HAP-1 (cell line): ENCODE results near the gene RNF14.

Experiments used
- DNase-seq, 2 experiments: peaks; one replicate each; pipeline ENCODE4 v3.0.0-alpha.2; 2016 to 2020; ENCODE audit warnings: low spot score in 2 of 2
- H3K27me3 ChIP-seq: fragments of 250-450 bp; sonication (Bioruptor Pico); 2 replicates; pipeline ENCODE4 v1.5.1; 2020; ENCODE audit warnings: low read depth, mild to moderate bottlenecking, moderate library complexity
- H3K36me3 ChIP-seq: fragments of 250-450 bp; sonication (Bioruptor Pico); replicated peaks from 2 replicates; pipeline ENCODE4 v1.5.1; 2020; ENCODE audit warnings: mild to moderate bottlenecking
- H3K4me1 ChIP-seq: fragments of 250-450 bp; sonication (Bioruptor Pico); 2 replicates; pipeline ENCODE4 v1.5.1; 2020; ENCODE audit warnings: mild to moderate bottlenecking
- H3K4me3 ChIP-seq: fragments of 250-450 bp; sonication (Bioruptor Pico); 2 replicates; pipeline ENCODE4 v1.5.1; 2020; ENCODE audit warnings: mild to moderate bottlenecking, moderate library complexity
- H3K9me3 ChIP-seq: fragments of 250-450 bp; sonication (Bioruptor Pico); 2 replicates; pipeline ENCODE4 v1.5.1; 2020; ENCODE audit warnings: mild to moderate bottlenecking, moderate library complexity
- in situ Hi-C: fragments of 300-500 bp; cut with MboI; formaldehyde crosslinking; loops from 3 replicates; pipeline ENCODE4 v1.14.3; 2020; ENCODE audit warnings: low sequenced_read_pairs, inconsistent platforms, mixed read lengths

The RNF14 gene

DNA sequence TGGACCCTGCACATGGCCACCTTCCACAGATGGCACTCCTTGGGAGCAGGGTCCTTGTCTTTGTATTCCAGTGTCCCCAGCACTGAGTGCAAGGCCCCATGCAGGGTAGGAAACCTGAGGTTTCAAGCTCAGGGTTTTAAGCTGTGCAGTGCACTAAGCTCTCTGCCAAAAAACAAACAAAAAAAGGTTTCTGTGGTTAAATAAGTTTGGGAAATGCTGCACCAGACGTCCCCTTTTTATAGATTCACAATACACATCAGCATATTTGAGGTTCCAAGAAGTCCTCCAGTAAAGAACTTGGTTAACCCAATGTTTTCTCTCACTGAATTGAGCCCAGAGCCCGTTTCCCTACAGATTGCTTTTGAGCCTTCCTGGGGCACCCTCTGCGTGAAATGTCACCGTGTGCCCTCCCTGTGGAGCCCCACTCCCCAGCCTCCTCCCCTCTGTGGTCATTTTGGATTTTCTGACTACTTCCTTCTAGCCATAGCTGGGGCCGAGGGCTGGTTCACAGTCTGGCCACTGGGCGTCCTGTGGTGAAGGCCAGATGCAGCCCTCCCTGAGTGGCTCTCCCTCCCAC lies 28.1 kb upstream of the RNF14 start:
- H3K9me3 ChIP-seq, result no peaks in the 10 kb centered on the region
- H3K4me1 ChIP-seq, result no peaks in the 10 kb centered on the region
- no peak overlapping the region for H3K4me3 ChIP-seq
- in situ Hi-C loops, result no loop called here
- no peak for DNase-seq
- no peaks in the 10 kb centered on the region for H3K27me3 ChIP-seq
- H3K36me3 ChIP-seq, result peaks cover 20% of the 10 kb centered on the region

DNA sequence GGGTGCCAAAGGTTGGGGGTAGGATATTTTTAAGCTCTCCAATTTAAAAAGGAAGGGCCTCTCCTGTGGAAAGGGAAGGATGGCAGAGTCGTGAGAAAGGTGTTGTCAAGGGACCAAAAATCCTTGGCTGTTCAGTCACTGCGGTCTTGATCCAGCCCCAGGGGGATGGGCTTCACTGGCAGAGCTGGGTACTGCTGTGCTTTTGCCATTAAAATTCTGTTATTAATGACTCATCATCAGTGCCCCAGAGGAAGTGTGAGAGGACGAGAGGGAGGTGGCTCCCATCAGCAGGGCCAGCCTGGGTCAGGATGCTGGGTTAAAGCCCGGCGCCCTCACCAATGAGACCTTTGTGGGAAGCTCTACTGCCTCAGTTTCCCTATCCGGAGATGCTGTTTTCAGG lies 27.6 kb upstream of the RNF14 start:
- Histone ChIP-seq H3K27me3 (no peaks in the 10 kb centered on the region), H3K9me3 (no peaks in the 10 kb centered on the region), H3K4me3 (no peak overlapping the region), H3K4me1 (no peaks in the 10 kb centered on the region), H3K36me3 (peaks cover 19% of the 10 kb centered on the region)
- in situ Hi-C loops, result no loop called here
- DNase-seq, result no peak

DNA sequence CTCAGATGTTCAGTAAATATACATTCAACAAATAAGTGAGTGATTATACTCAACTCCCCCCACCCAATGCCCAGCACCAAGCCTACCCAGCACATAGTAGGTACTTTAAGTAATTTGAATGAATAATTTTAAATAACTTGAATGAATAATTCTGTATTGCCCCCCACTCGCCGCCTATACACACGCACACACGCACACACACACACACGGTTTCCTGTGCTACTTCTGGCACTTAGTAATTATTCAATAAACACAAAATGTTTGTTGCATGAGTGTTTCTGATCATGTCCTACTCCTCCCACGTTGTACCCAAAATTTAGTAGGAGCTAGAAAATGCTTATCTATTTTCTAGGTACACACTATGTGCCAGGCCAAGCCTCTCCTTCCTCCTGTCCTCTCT lies 27.1 kb upstream of the RNF14 start:
- in situ Hi-C loops, result no loop called here
- no peaks in the 10 kb centered on the region for H3K27me3 ChIP-seq
- H3K9me3 ChIP-seq, result no peaks in the 10 kb centered on the region
- no peak for DNase-seq
- H3K4me3 ChIP-seq, result no peak overlapping the region
- H3K36me3 ChIP-seq, result peaks cover 16% of the 10 kb centered on the region
- H3K4me1 ChIP-seq, result no peaks in the 10 kb centered on the region

GRCh38 chr5:141942185-141942857 lies 26.6 kb upstream of the RNF14 start:
- Histone ChIP-seq H3K4me3 (no peak overlapping the region), H3K27me3 (no peaks in the 10 kb centered on the region), H3K9me3 (no peaks in the 10 kb centered on the region), H3K36me3 (peaks cover 12% of the 10 kb centered on the region), H3K4me1 (no peaks in the 10 kb centered on the region)
- no peak for DNase-seq
- in situ Hi-C loops, result no loop called here

DNA sequence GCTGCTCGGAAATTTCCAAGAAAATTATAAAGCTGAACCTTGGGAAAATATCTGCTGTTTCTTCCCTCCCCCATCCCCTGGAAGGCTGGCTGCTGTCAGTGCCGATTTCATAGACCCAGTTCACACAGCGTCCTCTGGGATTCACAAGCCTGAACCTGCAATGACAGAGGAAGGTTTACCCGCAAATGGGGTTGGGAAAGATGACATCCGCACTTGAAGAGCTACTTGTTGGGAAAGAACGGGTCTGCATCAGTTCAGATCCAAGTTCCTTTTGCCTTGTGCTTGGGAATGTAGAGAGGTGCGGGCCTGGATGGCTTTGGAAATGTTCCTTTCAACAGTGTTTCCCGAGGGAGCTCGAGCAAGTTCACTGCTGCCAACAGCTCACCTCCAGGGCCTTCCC lies 24.8 kb upstream of the RNF14 start:
- Histone ChIP-seq H3K4me3 (no peak overlapping the region), H3K36me3 (no peaks in the 10 kb centered on the region), H3K9me3 (no peaks in the 10 kb centered on the region), H3K4me1 (no peaks in the 10 kb centered on the region), H3K27me3 (no peaks in the 10 kb centered on the region)
- in situ Hi-C loops, result no loop called here
- DNase-seq, result no peak

GRCh38 chr5:141945511-141946051 lies 23.3 kb upstream of the RNF14 start:
- Histone ChIP-seq H3K4me1 (no peaks in the 10 kb centered on the region), H3K27me3 (no peaks in the 10 kb centered on the region), H3K36me3 (no peaks in the 10 kb centered on the region), H3K4me3 (no peak overlapping the region), H3K9me3 (no peaks in the 10 kb centered on the region)
- no peak for DNase-seq
- in situ Hi-C loops, result no loop called here

GRCh38 chr5:141947316-141947715 lies 21.6 kb upstream of the RNF14 start:
- H3K4me1 ChIP-seq, result no peaks in the 10 kb centered on the region
- in situ Hi-C loops, result no loop called here
- H3K9me3 ChIP-seq, result no peaks in the 10 kb centered on the region
- no peaks in the 10 kb centered on the region for H3K27me3 ChIP-seq
- H3K4me3 ChIP-seq, result no peak overlapping the region
- no peak for DNase-seq
- H3K36me3 ChIP-seq, result no peaks in the 10 kb centered on the region

DNA sequence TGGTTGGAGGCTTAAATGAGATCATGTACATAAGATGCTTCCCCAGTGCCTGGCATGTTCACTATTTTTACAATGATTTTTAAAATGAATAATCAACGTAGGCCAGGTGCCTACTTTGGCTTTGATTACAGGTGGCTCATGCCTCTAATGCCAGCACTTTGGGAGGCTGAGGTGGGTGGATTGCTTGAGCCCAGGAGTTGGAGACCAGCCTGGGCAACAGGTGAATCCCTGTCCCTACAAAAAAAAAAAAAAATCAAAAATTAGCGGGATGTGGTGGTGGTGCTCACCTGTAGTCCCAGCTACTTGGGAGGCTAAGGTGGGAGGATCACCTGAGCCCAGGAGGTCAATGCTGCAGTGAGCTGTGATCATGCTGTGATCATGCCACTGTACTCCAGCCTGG lies 20.1 kb upstream of the RNF14 start:
- Histone ChIP-seq H3K27me3 (no peaks in the 10 kb centered on the region), H3K36me3 (no peaks in the 10 kb centered on the region), H3K4me3 (no peak overlapping the region), H3K9me3 (no peaks in the 10 kb centered on the region), H3K4me1 (no peaks in the 10 kb centered on the region)
- in situ Hi-C loops, result no loop called here
- DNase-seq, result no peak

GRCh38 chr5:141949511-141949910 lies 19.4 kb upstream of the RNF14 start:
- Histone ChIP-seq H3K36me3 (no peaks in the 10 kb centered on the region), H3K27me3 (no peaks in the 10 kb centered on the region), H3K4me3 (no peak overlapping the region), H3K4me1 (no peaks in the 10 kb centered on the region), H3K9me3 (no peaks in the 10 kb centered on the region)
- in situ Hi-C loops, result no loop called here
- no peak for DNase-seq

DNA sequence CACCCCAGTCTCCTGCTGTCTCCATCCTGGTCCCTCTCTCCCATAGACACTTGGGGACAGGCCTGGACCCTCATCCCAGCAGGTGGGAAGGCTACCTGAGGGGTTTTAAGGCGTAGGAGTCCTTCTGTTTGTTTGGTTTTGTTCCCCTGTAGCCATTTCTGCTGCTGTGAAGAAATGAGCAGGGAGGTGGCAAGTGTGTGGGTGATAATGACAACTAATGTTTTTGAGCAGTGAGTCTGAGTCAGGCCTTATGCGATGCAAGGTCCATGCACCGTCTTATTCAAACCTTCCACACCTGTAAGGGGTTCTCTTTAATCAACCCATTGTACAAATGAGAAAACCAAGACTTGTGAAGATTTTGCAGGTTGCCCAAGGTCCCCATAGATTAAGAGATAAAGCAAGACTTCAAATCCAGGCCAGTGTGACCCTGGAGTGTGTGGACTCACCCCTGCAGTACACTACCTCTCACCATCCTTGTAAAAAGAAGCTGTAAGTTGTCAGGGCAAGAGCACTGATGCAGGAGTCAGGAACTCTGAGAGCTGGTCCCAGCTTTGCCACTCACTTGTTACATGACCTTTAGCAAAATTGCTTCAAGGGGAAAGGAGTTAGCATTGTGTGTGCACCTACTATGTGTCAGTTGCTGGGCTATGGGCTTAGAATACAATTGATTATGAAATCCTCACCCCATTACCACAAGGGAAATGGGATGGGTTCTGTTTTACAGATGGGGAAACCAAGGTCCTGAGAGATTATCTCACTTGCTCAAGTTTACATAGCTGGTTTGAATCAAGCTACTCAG lies 18.5 kb upstream of the RNF14 start:
- in situ Hi-C loops, result no loop called here
- no peaks in the 10 kb centered on the region for H3K27me3 ChIP-seq
- no peak for DNase-seq
- H3K36me3 ChIP-seq, result no peaks in the 10 kb centered on the region
- H3K4me3 ChIP-seq, result no peak overlapping the region
- no peaks in the 10 kb centered on the region for H3K4me1 ChIP-seq
- no peaks in the 10 kb centered on the region for H3K9me3 ChIP-seq

DNA sequence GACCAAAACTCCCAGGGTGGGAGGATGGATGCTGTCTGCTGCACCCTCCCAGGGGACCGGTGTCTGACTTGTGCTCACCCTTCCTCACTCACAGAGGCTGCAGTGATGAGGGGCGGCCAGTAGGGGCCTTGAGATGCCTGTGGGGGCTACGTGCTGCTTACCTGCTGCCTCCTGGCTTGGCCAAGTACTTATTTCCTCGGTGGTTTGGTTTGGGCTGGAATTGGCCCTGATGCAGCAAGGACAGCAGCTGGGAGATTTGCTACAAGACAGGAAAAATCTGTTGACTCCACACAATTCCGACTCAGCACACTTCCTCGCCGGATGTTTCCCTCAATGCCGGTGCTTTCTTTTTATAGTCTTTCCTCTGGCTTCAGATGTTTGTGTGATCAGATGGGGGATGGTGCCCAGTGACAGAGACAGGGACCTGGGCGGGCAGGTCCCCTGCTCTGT lies 17.5 kb upstream of the RNF14 start:
- Histone ChIP-seq H3K4me3 (no peak overlapping the region), H3K27me3 (no peaks in the 10 kb centered on the region), H3K9me3 (no peaks in the 10 kb centered on the region), H3K36me3 (no peaks in the 10 kb centered on the region), H3K4me1 (no peaks in the 10 kb centered on the region)
- in situ Hi-C loops, result no loop called here
- DNase-seq, result peak in 1 of 2 experiments; percentile 70

GRCh38 chr5:141952020-141952419 lies 16.9 kb upstream of the RNF14 start:
- no peaks in the 10 kb centered on the region for H3K36me3 ChIP-seq
- no peak for DNase-seq
- no peaks in the 10 kb centered on the region for H3K4me1 ChIP-seq
- H3K9me3 ChIP-seq, result no peaks in the 10 kb centered on the region
- in situ Hi-C loops, result no loop called here
- no peak overlapping the region for H3K4me3 ChIP-seq
- H3K27me3 ChIP-seq, result no peaks in the 10 kb centered on the region

GRCh38 chr5:141954194-141954593 lies 14.7 kb upstream of the RNF14 start:
- no peak overlapping the region for H3K4me3 ChIP-seq
- in situ Hi-C loops, result no loop called here
- no peak for DNase-seq
- no peaks in the 10 kb centered on the region for H3K36me3 ChIP-seq
- no peaks in the 10 kb centered on the region for H3K9me3 ChIP-seq
- H3K27me3 ChIP-seq, result no peaks in the 10 kb centered on the region
- no peaks in the 10 kb centered on the region for H3K4me1 ChIP-seq
